ENCODE data around the gene TRABD2B. TPM values are rescaled to one million over a fixed set of nuclear protein-coding genes. Genes with fewer than 3 reads are reported as not detected.

TRABD2B gene
- total RNA-seq, 1 donor from 2014 or later = 6.7 TPM

- H3K9me3 Mint-ChIP-seq = no peaks in the 10 kb centered on the region
- peaks cover 34% of the 10 kb centered on the region for H3K27me3 Mint-ChIP-seq
- peaks cover 7% of the 10 kb centered on the region for H3K4me1 Mint-ChIP-seq (ENCODE audit: unreplicated experiment)
- no peak for DNase-seq (ENCODE audit: extremely low spot score, unreplicated experiment)
- TF ChIP-seq, protein P1, sequence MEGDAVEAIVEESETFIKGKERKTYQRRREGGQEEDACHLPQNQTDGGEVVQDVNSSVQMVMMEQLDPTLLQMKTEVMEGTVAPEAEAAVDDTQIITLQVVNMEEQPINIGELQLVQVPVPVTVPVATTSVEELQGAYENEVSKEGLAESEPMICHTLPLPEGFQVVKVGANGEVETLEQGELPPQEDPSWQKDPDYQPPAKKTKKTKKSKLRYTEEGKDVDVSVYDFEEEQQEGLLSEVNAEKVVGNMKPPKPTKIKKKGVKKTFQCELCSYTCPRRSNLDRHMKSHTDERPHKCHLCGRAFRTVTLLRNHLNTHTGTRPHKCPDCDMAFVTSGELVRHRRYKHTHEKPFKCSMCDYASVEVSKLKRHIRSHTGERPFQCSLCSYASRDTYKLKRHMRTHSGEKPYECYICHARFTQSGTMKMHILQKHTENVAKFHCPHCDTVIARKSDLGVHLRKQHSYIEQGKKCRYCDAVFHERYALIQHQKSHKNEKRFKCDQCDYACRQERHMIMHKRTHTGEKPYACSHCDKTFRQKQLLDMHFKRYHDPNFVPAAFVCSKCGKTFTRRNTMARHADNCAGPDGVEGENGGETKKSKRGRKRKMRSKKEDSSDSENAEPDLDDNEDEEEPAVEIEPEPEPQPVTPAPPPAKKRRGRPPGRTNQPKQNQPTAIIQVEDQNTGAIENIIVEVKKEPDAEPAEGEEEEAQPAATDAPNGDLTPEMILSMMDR (conservative IDR thresholded peaks at IDR 0.05) = no peak
- no peaks in the 10 kb centered on the region for H3K36me3 Mint-ChIP-seq
- no peak overlapping the region for H3K27ac Mint-ChIP-seq
- no peak overlapping the region for H3K4me3 Mint-ChIP-seq
Observed at GRCh38 chr1:47978486-47978885, 18.7 kb downstream of the TRABD2B start.

GRCh38 chr1:47976728-47977127 lies 20.5 kb downstream of the TRABD2B start:
- DNase-seq (ENCODE audit: extremely low spot score, unreplicated experiment) = no peak
- Mint-ChIP-seq H3K4me1 (ENCODE audit: unreplicated experiment) (peaks cover 13% of the 10 kb centered on the region), H3K36me3 (no peaks in the 10 kb centered on the region), H3K27ac (no peak overlapping the region), H3K27me3 (peaks cover 19% of the 10 kb centered on the region), H3K9me3 (no peaks in the 10 kb centered on the region), H3K4me3 (no peak overlapping the region)
- TF ChIP-seq, protein P1 (conservative IDR thresholded peaks at IDR 0.05) = no peak

DNA sequence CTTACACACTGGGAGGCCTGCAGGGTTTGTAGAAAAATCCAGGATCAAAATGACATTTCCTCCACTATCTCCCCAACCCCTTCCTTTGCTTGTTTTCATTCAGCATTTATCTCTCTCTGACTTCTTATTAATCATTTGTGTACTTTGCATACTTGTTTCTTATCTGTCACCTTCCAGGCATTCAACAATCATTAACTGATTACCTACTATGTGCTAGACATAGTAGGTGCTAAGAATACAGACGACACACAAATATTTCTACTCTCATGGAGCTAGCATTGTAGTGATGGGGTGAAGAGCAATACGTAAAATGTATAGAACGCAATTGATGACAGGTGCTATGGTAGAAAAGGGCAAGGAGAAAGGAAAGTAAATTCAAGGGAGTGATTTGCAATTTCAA lies 20.9 kb downstream of the TRABD2B start:
- no peak overlapping the region for H3K4me3 Mint-ChIP-seq
- DNase-seq (ENCODE audit: extremely low spot score, unreplicated experiment) = no peak
- no peak overlapping the region for H3K27ac Mint-ChIP-seq
- H3K4me1 Mint-ChIP-seq (ENCODE audit: unreplicated experiment) = peaks cover 18% of the 10 kb centered on the region
- H3K9me3 Mint-ChIP-seq = no peaks in the 10 kb centered on the region
- H3K36me3 Mint-ChIP-seq = no peaks in the 10 kb centered on the region
- TF ChIP-seq, protein P1 (conservative IDR thresholded peaks at IDR 0.05) = no peak
- peaks cover 18% of the 10 kb centered on the region for H3K27me3 Mint-ChIP-seq

DNA sequence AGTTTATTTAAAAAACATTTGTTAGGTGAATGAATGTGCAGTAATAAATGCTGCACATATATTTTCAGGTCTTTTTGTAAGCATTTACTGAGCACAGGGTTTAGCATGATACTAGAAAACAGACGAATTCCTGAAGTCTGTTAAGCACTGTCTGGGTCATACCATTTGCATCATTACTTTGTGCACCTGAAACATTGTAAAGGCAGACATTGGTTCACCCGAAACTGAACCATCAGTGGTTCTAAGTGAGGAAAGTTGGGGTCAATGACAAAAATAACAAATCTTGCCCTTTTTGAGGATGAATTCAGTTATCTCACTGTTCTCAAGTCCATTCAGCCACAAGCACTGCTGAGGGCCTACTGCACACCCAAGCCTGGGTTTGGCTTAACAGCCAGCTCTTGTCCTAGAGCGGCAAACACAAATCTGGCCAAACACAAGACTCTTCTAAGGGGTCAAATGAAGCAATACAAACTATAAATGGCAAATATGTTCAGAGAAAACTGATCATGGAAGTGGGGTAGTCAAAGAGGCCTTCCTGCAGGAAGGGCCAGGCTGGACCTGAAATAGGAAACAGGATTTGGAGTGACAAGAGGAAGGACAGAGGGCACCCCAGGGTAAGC lies 21.8 kb downstream of the TRABD2B start:
- H3K4me3 Mint-ChIP-seq = no peak overlapping the region
- DNase-seq (ENCODE audit: extremely low spot score, unreplicated experiment) = no peak
- no peaks in the 10 kb centered on the region for H3K9me3 Mint-ChIP-seq
- no peaks in the 10 kb centered on the region for H3K36me3 Mint-ChIP-seq
- TF ChIP-seq, protein P1 (conservative IDR thresholded peaks at IDR 0.05) = no peak
- peaks cover 26% of the 10 kb centered on the region for H3K4me1 Mint-ChIP-seq (ENCODE audit: unreplicated experiment)
- peaks cover 13% of the 10 kb centered on the region for H3K27me3 Mint-ChIP-seq
- H3K27ac Mint-ChIP-seq = no peak overlapping the region

- Mint-ChIP-seq H3K4me3 (no peak overlapping the region), H3K9me3 (no peaks in the 10 kb centered on the region), H3K27ac (no peak overlapping the region), H3K4me1 (ENCODE audit: unreplicated experiment) (peaks cover 48% of the 10 kb centered on the region), H3K27me3 (peaks cover 14% of the 10 kb centered on the region), H3K36me3 (no peaks in the 10 kb centered on the region)
- TF ChIP-seq, protein P1 (conservative IDR thresholded peaks at IDR 0.05) = peak; percentile 56
- DNase-seq (ENCODE audit: extremely low spot score, unreplicated experiment) = no peak
Observed at GRCh38 chr1:47972864-47973432, 24.2 kb downstream of the TRABD2B start.

Measured in type B pancreatic cell (in vitro differentiated cells).